Upper lobe of right lung (tissue), 1 donor: ENCODE results near the gene CORO2A. TPM values are rescaled to one million over a fixed set of nuclear protein-coding genes. Genes with fewer than 3 reads are reported as not detected.
A peak's percentile ranks its signal among the peaks of the same experiment; 100 is the strongest.

Source experiments
- ATAC-seq: fragments of 200-7000 bp; cut with Tn5 transposase; one replicate; pipeline ENCODE4 v1.9.1; 2020; ENCODE audit warnings: mild to moderate bottlenecking, moderate library complexity
- DNase-seq: peaks from one replicate; pipeline ENCODE4 v3.0.0-alpha.2; 2020
- H3K27ac ChIP-seq: fragments of 200-600 bp; one replicate; pipeline ENCODE4 v1.8.0; 2022
- H3K27me3 ChIP-seq: fragments of 200-600 bp; one replicate; pipeline ENCODE4 v1.8.0; 2022; ENCODE audit warnings: mild to moderate bottlenecking
- H3K36me3 ChIP-seq: fragments of 200-600 bp; one replicate; pipeline ENCODE4 v1.8.0; 2022
- H3K4me1 ChIP-seq: fragments of 200-600 bp; one replicate; pipeline ENCODE4 v1.8.0; 2022
- H3K4me3 ChIP-seq: fragments of 200-600 bp; one replicate; pipeline ENCODE4 v1.8.0; 2022; ENCODE audit warnings: mild to moderate bottlenecking
- H3K9me3 ChIP-seq: fragments of 200-600 bp; one replicate; pipeline ENCODE4 v1.8.0; 2022
- intact Hi-C: fragments of 100-400 bp; cut with DNase I; formaldehyde crosslinking; loops from one replicate; pipeline ENCODE4 v1.11.0; 2022
- total RNA-seq: library from RNA; stranded (reverse); fragmentation: NEBNext Ultra II Directional; extraction: Animal tissue kit (Norgen Biotek cat#: 25700); gene quantifications from one replicate; pipeline ENCODE4 v1.2.1, GENCODE V29; 2021
- TF ChIP-seq, protein P1 (sequence below): fragments of 200-600 bp; IDR thresholded peaks from one replicate; pipeline ENCODE4 v1.8.0; 2022; ENCODE audit warnings: antibody characterized with exemption
- donor health status: DM: no; HTN: yes; CAD: no; lungs with severe emphysema.

The CORO2A gene
- total RNA-seq, 1 donor from 2014 or later = 20.0 TPM

DNA sequence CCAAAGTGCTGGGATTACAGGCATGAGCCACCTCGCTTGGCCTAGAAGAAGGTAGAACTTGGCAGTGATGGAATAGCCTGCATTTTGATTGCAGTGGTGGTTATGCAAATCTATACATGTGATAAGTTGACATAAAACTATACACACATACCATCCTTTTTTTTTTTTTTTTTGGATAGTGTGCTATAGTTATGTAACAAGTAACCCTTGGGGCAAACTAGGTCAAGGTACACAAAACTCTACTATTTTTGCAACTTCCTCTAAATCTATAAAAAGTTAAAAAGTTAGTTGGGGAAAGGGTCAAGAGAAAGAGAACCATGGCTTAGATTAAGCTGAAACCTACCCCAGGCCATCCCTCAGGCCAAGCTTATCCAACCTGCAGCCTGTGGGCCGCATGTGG is 84.5 kb downstream of the CORO2A start:
- no peaks in the 10 kb centered on the region for H3K36me3 ChIP-seq
- H3K27ac ChIP-seq = peak overlapping the region; percentile 55
- peak; percentile 57 for ATAC-seq
- intact Hi-C loops = no loop called here
- peaks cover 11% of the 10 kb centered on the region for H3K4me1 ChIP-seq
- no peaks in the 10 kb centered on the region for H3K27me3 ChIP-seq
- H3K4me3 ChIP-seq = no peak overlapping the region
- no peaks in the 10 kb centered on the region for H3K9me3 ChIP-seq
- TF ChIP-seq, protein P1, sequence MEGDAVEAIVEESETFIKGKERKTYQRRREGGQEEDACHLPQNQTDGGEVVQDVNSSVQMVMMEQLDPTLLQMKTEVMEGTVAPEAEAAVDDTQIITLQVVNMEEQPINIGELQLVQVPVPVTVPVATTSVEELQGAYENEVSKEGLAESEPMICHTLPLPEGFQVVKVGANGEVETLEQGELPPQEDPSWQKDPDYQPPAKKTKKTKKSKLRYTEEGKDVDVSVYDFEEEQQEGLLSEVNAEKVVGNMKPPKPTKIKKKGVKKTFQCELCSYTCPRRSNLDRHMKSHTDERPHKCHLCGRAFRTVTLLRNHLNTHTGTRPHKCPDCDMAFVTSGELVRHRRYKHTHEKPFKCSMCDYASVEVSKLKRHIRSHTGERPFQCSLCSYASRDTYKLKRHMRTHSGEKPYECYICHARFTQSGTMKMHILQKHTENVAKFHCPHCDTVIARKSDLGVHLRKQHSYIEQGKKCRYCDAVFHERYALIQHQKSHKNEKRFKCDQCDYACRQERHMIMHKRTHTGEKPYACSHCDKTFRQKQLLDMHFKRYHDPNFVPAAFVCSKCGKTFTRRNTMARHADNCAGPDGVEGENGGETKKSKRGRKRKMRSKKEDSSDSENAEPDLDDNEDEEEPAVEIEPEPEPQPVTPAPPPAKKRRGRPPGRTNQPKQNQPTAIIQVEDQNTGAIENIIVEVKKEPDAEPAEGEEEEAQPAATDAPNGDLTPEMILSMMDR = no peak
- DNase-seq = no peak

DNA sequence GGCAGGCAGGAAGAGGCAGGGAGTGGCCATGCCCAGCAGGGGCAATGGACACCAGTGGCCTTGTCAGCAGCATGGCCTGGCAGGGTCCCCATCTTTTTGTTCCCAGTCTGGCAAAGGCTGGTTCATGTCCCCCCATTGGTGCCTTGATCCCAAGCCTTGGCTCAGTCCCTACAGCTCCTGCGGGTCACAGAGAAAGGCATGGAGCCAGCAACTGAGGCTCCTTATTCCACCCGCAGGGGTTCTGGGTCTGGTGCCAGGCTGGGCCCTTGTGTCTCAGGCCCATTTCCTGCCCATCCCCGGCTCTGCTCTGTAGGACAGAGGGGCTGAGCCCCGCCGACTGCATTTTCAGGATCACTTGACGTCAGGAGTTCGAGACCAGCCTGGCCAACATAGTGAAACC is 87.4 kb downstream of the CORO2A start:
- H3K27ac ChIP-seq = peak overlapping the region; percentile 30

GRCh38 chr9:98104445-98104881 is 88.0 kb downstream of the CORO2A start:
- ATAC-seq (peak; percentile 36), DNase-seq (no peak)
- peak overlapping the region; percentile 30 for H3K27ac ChIP-seq
- H3K36me3 ChIP-seq = no peaks in the 10 kb centered on the region
- no peak overlapping the region for H3K4me3 ChIP-seq
- H3K9me3 ChIP-seq = no peaks in the 10 kb centered on the region
- H3K4me1 ChIP-seq = peaks cover 25% of the 10 kb centered on the region
- no peaks in the 10 kb centered on the region for H3K27me3 ChIP-seq
- intact Hi-C loops = no loop called here
- TF ChIP-seq, protein P1 = no peak

More for the DNA sequence above, 87.4 kb downstream of the CORO2A start:
- DNase-seq (no peak), ATAC-seq (no peak)
- Histone ChIP-seq H3K9me3 (no peaks in the 10 kb centered on the region), H3K4me3 (no peak overlapping the region), H3K36me3 (no peaks in the 10 kb centered on the region), H3K27me3 (no peaks in the 10 kb centered on the region), H3K4me1 (peaks cover 25% of the 10 kb centered on the region)
- intact Hi-C loops = no loop called here
- TF ChIP-seq, protein P1 = no peak

GRCh38 chr9:98101868-98102273 is 90.6 kb downstream of the CORO2A start:
- DNase-seq = peak; percentile 76
- no peak overlapping the region for H3K27ac ChIP-seq
- no peaks in the 10 kb centered on the region for H3K9me3 ChIP-seq
- H3K27me3 ChIP-seq = no peaks in the 10 kb centered on the region
- ATAC-seq = peak; percentile 82
- TF ChIP-seq, protein P1 = no peak
- H3K4me1 ChIP-seq = peaks cover 20% of the 10 kb centered on the region
- peaks cover 3% of the 10 kb centered on the region for H3K36me3 ChIP-seq
- H3K4me3 ChIP-seq = no peak overlapping the region
- intact Hi-C loops = no loop called here

DNA sequence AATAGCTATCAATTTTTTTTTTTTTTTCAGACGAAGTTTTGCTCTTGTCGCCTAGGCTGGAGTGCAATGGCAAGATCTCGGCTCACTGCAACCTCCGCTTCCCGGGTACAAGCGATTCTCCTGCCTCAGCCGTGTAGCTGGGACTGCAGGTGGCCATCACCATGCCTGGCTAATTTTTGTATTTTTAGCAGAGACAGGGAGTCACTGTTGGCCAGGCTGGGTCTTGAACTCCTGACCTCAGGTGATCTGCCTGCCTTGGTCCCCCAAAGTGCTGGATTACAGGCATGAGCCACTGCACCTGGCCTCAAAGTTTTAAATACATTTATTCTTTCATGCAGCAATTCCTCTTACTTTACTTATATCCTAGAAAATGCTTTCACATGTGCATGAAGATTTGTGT is 91.0 kb downstream of the CORO2A start:
- TF ChIP-seq, protein P1 = no peak
- Histone ChIP-seq H3K27ac (peak overlapping the region; percentile 30), H3K36me3 (peaks cover 3% of the 10 kb centered on the region), H3K27me3 (no peaks in the 10 kb centered on the region), H3K9me3 (no peaks in the 10 kb centered on the region), H3K4me3 (no peak overlapping the region), H3K4me1 (peaks cover 20% of the 10 kb centered on the region)
- ATAC-seq (no peak), DNase-seq (no peak)
- intact Hi-C loops = no loop called here

DNA sequence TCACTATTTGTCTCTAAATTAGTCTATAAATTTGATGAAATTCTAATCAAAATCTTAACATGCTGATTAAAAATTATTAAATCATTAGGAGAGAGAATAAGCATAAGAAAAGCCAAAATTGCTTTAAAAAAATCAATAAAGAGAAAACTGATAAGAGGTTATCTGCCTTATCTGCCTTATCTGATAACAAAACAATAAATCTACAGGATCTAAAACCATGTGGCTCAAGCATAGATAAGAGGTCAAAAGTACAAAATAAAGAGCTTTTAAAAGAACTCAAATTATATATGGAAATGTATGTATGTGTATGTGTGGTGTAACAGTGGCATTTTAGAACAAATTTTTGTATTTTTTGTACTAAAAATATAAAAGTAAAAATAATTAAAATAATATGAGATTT is 92.0 kb downstream of the CORO2A start:
- TF ChIP-seq, protein P1 = no peak
- no peak for DNase-seq
- Histone ChIP-seq H3K4me1 (peaks cover 14% of the 10 kb centered on the region), H3K36me3 (peaks cover 3% of the 10 kb centered on the region), H3K4me3 (no peak overlapping the region), H3K27me3 (no peaks in the 10 kb centered on the region), H3K9me3 (no peaks in the 10 kb centered on the region), H3K27ac (peak overlapping the region; percentile 5)
- no peak for ATAC-seq
- intact Hi-C loops = no loop called here
